K562 (cell line): ENCODE measurements around the gene GAL3ST1. TPM values are rescaled to one million over a fixed set of nuclear protein-coding genes. Genes with fewer than 3 reads are reported as not detected.

ENCODE experiments used
- ATAC-seq: fragments of 200-7000 bp; cut with Tn5 transposase; 3 replicates; pipeline ENCODE4 v1.9.1; 2020; ENCODE audit warnings: moderate library complexity
- BruUV-seq: library from RNA; stranded (reverse); fragments of 400-500 nt; replicated peaks from 2 replicates; lab custom pipeline; 2021; lab: Mats Ljungman, UMichigan
- CTCF ChIA-PET: fragments of 300-600 bp; formaldehyde crosslinking; extraction: SDS; loops from one replicate; lab custom pipeline; 2021; ENCODE audit warnings: low intra/inter-chr PET ratio; lab: Yijun Ruan, JAX
- POLR2A ChIA-PET: fragments of 300-600, 350-650 bp; sonication (Branson Sonifier 250); formaldehyde crosslinking; extraction: SDS; loops from one replicate; lab custom pipeline; 2021; ENCODE audit warnings: antibody characterized with exemption, inconsistent platforms; lab: Yijun Ruan, JAX
- DNase-seq, 4 experiments: peaks; one replicate each; pipeline versions ENCODE4 v3.0.0 to v3.0.0-alpha.2; 2011 to 2018; ENCODE audit warnings: low spot score in 3 of 4, mixed read lengths in 3 of 4; ENCODE audit errors: extremely low read depth in 1 of 4
- FAIRE-seq: peaks from 2 replicates; lab custom pipeline; 2011; peaks lifted over from hg19 to GRCh38; lab: Jason Lieb, UNC
- H2AFZ ChIP-seq: 2 replicates; pipeline ENCODE4 v1.6.0; 2011; ENCODE audit warnings: low read depth, low read length, control low read depth, inconsistent platforms
- H3K27ac ChIP-seq: fragments of 200-600 bp; 3 replicates; pipeline ENCODE4 v1.8.0; 2011; ENCODE audit warnings: low read depth, mild to moderate bottlenecking, control low read depth, inconsistent platforms, low read length, moderate library complexity, mixed read lengths; ENCODE audit errors: extremely low read depth
- H3K27me3 ChIP-seq, 2 experiments: fragments of 300-600 bp in 1 of 2; 2 replicates in 1 of 2; 3 replicates in 1 of 2; pipeline versions ENCODE4 v1.6.0 to v1.8.0; 2011; ENCODE audit warnings: inconsistent platforms in 2 of 2, low read length in 2 of 2, mild to moderate bottlenecking in 1 of 2, mixed read lengths in 1 of 2, moderate library complexity in 1 of 2; ENCODE audit not compliant: control insufficient read depth in 2 of 2, insufficient read depth in 2 of 2
- H3K36me3 ChIP-seq: fragments of 300-600 bp; 3 replicates; pipeline ENCODE4 v1.8.0; 2011; ENCODE audit warnings: mild to moderate bottlenecking, low read length, inconsistent platforms; ENCODE audit not compliant: control insufficient read depth, insufficient read depth
- H3K4me1 ChIP-seq, 2 experiments: fragments of 200-600 bp in 1 of 2; replicated peaks in 1 of 2; 2 replicates in 1 of 2; 3 replicates in 1 of 2; pipeline versions ENCODE4 v1.5.1 to v1.8.0; 2011; ENCODE audit warnings: inconsistent platforms in 2 of 2, low read length in 2 of 2, mild to moderate bottlenecking in 1 of 2, mixed read lengths in 1 of 2, moderate library complexity in 1 of 2; ENCODE audit not compliant: control insufficient read depth in 2 of 2, insufficient read depth in 2 of 2
- H3K4me2 ChIP-seq: 2 replicates; pipeline ENCODE4 v1.6.1; 2011; ENCODE audit warnings: low read length, control low read depth, inconsistent platforms, mixed read lengths; ENCODE audit not compliant: insufficient read depth
- H3K4me3 ChIP-seq: fragments of 200-600 bp; sonication (generic), shearing (Covaris generic); 2 replicates; pipeline ENCODE4 v1.5.1; 2016; ENCODE audit warnings: control low read depth, inconsistent platforms
- H3K79me2 ChIP-seq: fragments of 200-600 bp; 3 replicates; pipeline ENCODE4 v1.8.0; 2011; ENCODE audit warnings: low read length, inconsistent platforms; ENCODE audit not compliant: control insufficient read depth, insufficient read depth
- H3K9ac ChIP-seq, 2 experiments: 2 replicates each; pipeline versions ENCODE4 v1.6.0 to v1.6.1; 2011; ENCODE audit warnings: low read depth in 2 of 2, low read length in 2 of 2, control low read depth in 1 of 2, inconsistent platforms in 1 of 2, mild to moderate bottlenecking in 1 of 2, mixed read lengths in 1 of 2; ENCODE audit not compliant: insufficient read depth in 1 of 2
- H3K9me1 ChIP-seq: one replicate; pipeline ENCODE4 v1.6.0; 2011; ENCODE audit warnings: inconsistent platforms, mild to moderate bottlenecking, low read length, moderate library complexity; ENCODE audit not compliant: control insufficient read depth, insufficient read depth
- H3K9me3 ChIP-seq: replicated peaks from 2 replicates; pipeline ENCODE4 v1.5.1; 2011; ENCODE audit warnings: low read depth, low read length, inconsistent platforms; ENCODE audit not compliant: control insufficient read depth, insufficient read depth
- H4K20me1 ChIP-seq: replicated peaks from 2 replicates; pipeline ENCODE4 v1.6.1; 2011; ENCODE audit warnings: low read length, inconsistent platforms, mixed read lengths; ENCODE audit not compliant: control insufficient read depth, insufficient read depth
- BRD4 ChIP-seq: fragments of 200-600 bp; sonication (generic); IDR thresholded peaks from 2 replicates; pipeline ENCODE4 v1.6.1; 2017; ENCODE audit warnings: inconsistent platforms
- CCAR2 ChIP-seq: fragments of 200-400 bp; formaldehyde crosslinking; IDR thresholded peaks from 2 replicates; pipeline ENCODE4 v1.6.1; 2017; ENCODE audit warnings: mild to moderate bottlenecking, low read depth, low read length
- FOXJ3 ChIP-seq: sonication (generic); formaldehyde crosslinking; IDR thresholded peaks from 2 replicates; pipeline ENCODE4 v1.4.0; 2020; ENCODE audit warnings: mild to moderate bottlenecking, missing genetic modification reagents
- GTF3C2 ChIP-seq: IDR thresholded peaks from 3 replicates; pipeline ENCODE4 v1.6.1; 2011; ENCODE audit warnings: borderline replicate concordance, mild to moderate bottlenecking, moderate library complexity; ENCODE audit not compliant: insufficient read length; ENCODE audit errors: extremely low read depth
- HMGXB4 ChIP-seq: sonication (generic); formaldehyde crosslinking; IDR thresholded peaks from 2 replicates; pipeline ENCODE4 v1.8.1; 2023; ENCODE audit warnings: mild to moderate bottlenecking, missing genetic modification reagents
- HNRNPLL ChIP-seq: fragments of 200-400 bp; formaldehyde crosslinking; IDR thresholded peaks from 2 replicates; pipeline ENCODE4 v1.6.1; 2017; ENCODE audit warnings: low read length, low read depth, mild to moderate bottlenecking; ENCODE audit not compliant: poor library complexity, severe bottlenecking
- KDM1A ChIP-seq, 2 experiments: fragments of 450-650 bp; IDR thresholded peaks; 2 replicates each; pipeline ENCODE4 v1.6.1; 2016; ENCODE audit warnings: mild to moderate bottlenecking in 2 of 2
- PHF8 ChIP-seq: fragments of 200-600 bp; sonication (generic); IDR thresholded peaks from 2 replicates; pipeline ENCODE4 v1.6.1; 2012; ENCODE audit warnings: mixed run types, mild to moderate bottlenecking, inconsistent platforms, low read length, moderate library complexity, borderline replicate concordance
- PTRF ChIP-seq: fragments of 450-650 bp; IDR thresholded peaks from 2 replicates; pipeline ENCODE4 v1.6.1; 2016; ENCODE audit warnings: mild to moderate bottlenecking, missing genetic modification characterization, missing compliant biosample characterization
- RBM15 ChIP-seq: fragments of 200-400 bp; formaldehyde crosslinking; IDR thresholded peaks from 2 replicates; pipeline ENCODE4 v1.6.1; 2018; ENCODE audit warnings: mild to moderate bottlenecking, low read length, moderate library complexity; ENCODE audit not compliant: insufficient read depth
- RBM17 ChIP-seq: fragments of 200-400 bp; formaldehyde crosslinking; IDR thresholded peaks from 2 replicates; pipeline ENCODE4 v1.6.1; 2017; ENCODE audit warnings: low read depth, mild to moderate bottlenecking, low read length, borderline replicate concordance
- RUNX1 ChIP-seq: sonication (generic); IDR thresholded peaks from 2 replicates; pipeline ENCODE4 v1.6.1; 2016; ENCODE audit warnings: antibody characterized with exemption, low read depth
- SNIP1 ChIP-seq: fragments of 450-650 bp; IDR thresholded peaks from 2 replicates; pipeline ENCODE4 v1.7.1; 2017; ENCODE audit warnings: low read depth, mild to moderate bottlenecking
- TOE1 ChIP-seq, 2 experiments: fragments of 450-650 bp in 1 of 2; sonication (generic) in 1 of 2; formaldehyde crosslinking in 1 of 2; IDR thresholded peaks; 2 replicates each; pipeline versions ENCODE4 v1.7.1 to v1.8.0; 2016 to 2022; ENCODE audit warnings: borderline replicate concordance in 2 of 2, mild to moderate bottlenecking in 2 of 2, antibody characterized with exemption in 1 of 2, inconsistent platforms in 1 of 2, low read depth in 1 of 2, missing genetic modification reagents in 1 of 2, moderate library complexity in 1 of 2
- XRCC4 ChIP-seq: IDR thresholded peaks from one replicate; pipeline ENCODE4 v1.6.1; 2011; ENCODE audit not compliant: insufficient read depth, insufficient read length; ENCODE audit errors: extremely low read depth
- ZBTB9 ChIP-seq: fragments of 450-650 bp; formaldehyde crosslinking; IDR thresholded peaks from 2 replicates; pipeline ENCODE4 v1.4.0; 2020; ENCODE audit warnings: mild to moderate bottlenecking, moderate library complexity
- ZKSCAN1 ChIP-seq: fragments of 150-350 bp; IDR thresholded peaks from 2 replicates; pipeline ENCODE4 v1.6.1; 2016; ENCODE audit warnings: low read depth, low read length
- ZNF165 ChIP-seq: fragments of 250-450 bp; sonication (Bioruptor Pico); IDR thresholded peaks from 2 replicates; pipeline ENCODE4 v1.4.0; 2020; ENCODE audit warnings: borderline replicate concordance
- WGBS: fragments of 100-300 bp; shearing (Covaris generic); methylation state at CpG from one replicate; pipeline ENCODE4 v1.1.6; 2016; ENCODE audit warnings: low coverage, mixed read lengths; ENCODE audit not compliant: insufficient coverage; ENCODE audit errors: missing lambda C conversion rate; 5-methylcytosine and 5-hydroxymethylcytosine counted together
- in situ Hi-C: fragments of 300-500 bp; cut with MboI; formaldehyde crosslinking; loops from 4 replicates; pipeline ENCODE4 v1.15.0; 2018; ENCODE audit warnings: inconsistent platforms, mixed read lengths
- intact Hi-C: fragments of 100-400 bp; cut with micrococcal nuclease; formaldehyde crosslinking; loops from 2 replicates; pipeline ENCODE4 v1.14.2; 2022
- polyA plus RNA-seq, 8 experiments: library from polyadenylated mRNA; depleted of rRNA in 4 of 8; stranded (reverse) in 5 of 8; unstranded in 3 of 8; fragments of >200 nt; fragmentation: Nextera tagmentation in 2 of 8; fragmentation: Illumina TruSeq in 1 of 8; extraction: Ambion mirVana in 2 of 8; extraction: Trizol in 1 of 8; gene quantifications; 2 replicates each; pipeline versions ENCODE4 v1.2.1 to v1.2.3, GENCODE V29; 2011 to 2014; ENCODE audit warnings: inconsistent platforms in 1 of 8, missing spikeins in 1 of 8
- total RNA-seq, 7 experiments: library from RNA; depleted of rRNA in 6 of 7; stranded (reverse); fragments of >200 nt in 6 of 7; fragmentation: Illumina TruSeq in 2 of 7; extraction: Trizol in 2 of 7; gene quantifications; 2 replicates each; pipeline versions ENCODE4 v1.2.1 to v1.2.3, GENCODE V29; 2011 to 2021; ENCODE audit warnings: low replicate concordance in 1 of 7

Gene GAL3ST1
- total and polyA plus RNA-seq, 9 of the 15 experiments (the other 6 are each of a cell fraction or from before 2014, with no cell fraction given): 0.03 to 1.9 (median 0.33) TPM; not detected in 1

GRCh38 chr22:30514252-30514651 lies 60.2 kb downstream of the GAL3ST1 start:
- H2AFZ ChIP-seq: no peak overlapping the region
- ChIA-PET CTCF (no interaction called here), POLR2A (no interaction called here)
- no peaks in the 10 kb centered on the region for H3K27me3 ChIP-seq
- DNase-seq: no peak
- BruUV-seq: no TSS peak
- H3K4me2 ChIP-seq: no peak overlapping the region
- no peak for ATAC-seq
- no peak overlapping the region for H3K27ac ChIP-seq
- FAIRE-seq: no peak
- no peak overlapping the region for H3K4me3 ChIP-seq
- no peaks in the 10 kb centered on the region for H4K20me1 ChIP-seq
- intact Hi-C loops: no loop called here
- no peaks in the 10 kb centered on the region; a peak in 2 of 5 replicates for H3K4me1 ChIP-seq
- H3K36me3 ChIP-seq: no peaks in the 10 kb centered on the region
- in situ Hi-C loops: no loop called here
- H3K79me2 ChIP-seq: no peaks in the 10 kb centered on the region
- H3K9me3 ChIP-seq: no peaks in the 10 kb centered on the region
- WGBS: 39% methylated on average over 2 of the region's 4 CpGs
- H3K9ac ChIP-seq: no peak overlapping the region
- no peaks in the 10 kb centered on the region for H3K9me1 ChIP-seq
- no peak for TF ChIP-seq ZNF165 (CRISPR knock-in tag)
- no peak for TF ChIP-seq GTF3C2
- no peak for TF ChIP-seq PTRF (tag)
- TF ChIP-seq RUNX1: no peak
- no peak for TF ChIP-seq HNRNPLL
- no peak for TF ChIP-seq TOE1 (IDR thresholded peaks at IDR 0.05; ENCODE audit: borderline replicate concordance)
- TF ChIP-seq TOE1 (CRISPR knock-in tag; IDR thresholded peaks at IDR 0.05; ENCODE audit: borderline replicate concordance, low read depth): no peak
- no peak for TF ChIP-seq HMGXB4
- no peak for TF ChIP-seq PHF8
- no peak for TF ChIP-seq FOXJ3
- TF ChIP-seq SNIP1: no peak
- no peak for TF ChIP-seq BRD4
- no peak for TF ChIP-seq KDM1A (IDR thresholded peaks at IDR 0.05)
- TF ChIP-seq ZKSCAN1: no peak
- TF ChIP-seq RBM15: no peak
- no peak for TF ChIP-seq CCAR2
- no peak for TF ChIP-seq RBM17
- TF ChIP-seq ZBTB9 (CRISPR knock-in tag): no peak
- TF ChIP-seq XRCC4: no peak
